AG09309 (cell line): ENCODE data around the gene IGFL2.
"Not testable (repeated sequence)": the region's sequence is repeated elsewhere in the genome, so short reads cannot be mapped to it uniquely, and the experiment has no call there.

Experiments used
- DNase-seq: peaks from one replicate; pipeline ENCODE4 v3.0.0-alpha.2; 2010; ENCODE audit warnings: low read depth
- H3K4me3 ChIP-seq: 2 replicates; pipeline ENCODE4 v1.5.1; 2011; ENCODE audit warnings: mild to moderate bottlenecking, low read depth, low read length, moderate library complexity; ENCODE audit not compliant: control insufficient read depth
- TF ChIP-seq, protein P1 (sequence below): IDR thresholded peaks from 2 replicates; pipeline ENCODE4 v1.5.1; 2011; ENCODE audit warnings: mild to moderate bottlenecking, low read depth, low read length, inconsistent platforms; ENCODE audit not compliant: insufficient read depth, control insufficient read depth; ENCODE audit errors: missing control alignments

IGFL2 gene

DNA sequence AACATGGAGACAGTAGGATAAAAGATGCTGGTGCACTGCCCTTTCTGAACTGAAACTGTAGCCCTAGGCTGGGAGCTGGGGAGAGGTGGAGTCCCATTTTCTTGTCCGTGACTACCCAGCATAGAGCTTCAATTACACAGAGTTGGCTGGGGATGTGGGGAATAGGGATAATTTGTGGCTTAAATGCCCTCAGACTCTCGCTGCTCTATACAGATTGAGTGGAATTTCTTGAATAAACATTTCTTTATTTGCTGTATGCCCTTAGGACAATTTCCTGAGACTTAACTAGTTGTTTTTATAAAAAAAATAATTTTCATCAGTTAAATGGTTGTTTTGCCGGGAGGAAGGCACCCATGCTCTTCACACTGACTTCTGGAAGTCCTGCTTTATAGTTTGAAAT, 7.2 kb downstream of the IGFL2 start:
- no peak for DNase-seq
- no peak overlapping the region for H3K4me3 ChIP-seq
- TF ChIP-seq, protein P1, sequence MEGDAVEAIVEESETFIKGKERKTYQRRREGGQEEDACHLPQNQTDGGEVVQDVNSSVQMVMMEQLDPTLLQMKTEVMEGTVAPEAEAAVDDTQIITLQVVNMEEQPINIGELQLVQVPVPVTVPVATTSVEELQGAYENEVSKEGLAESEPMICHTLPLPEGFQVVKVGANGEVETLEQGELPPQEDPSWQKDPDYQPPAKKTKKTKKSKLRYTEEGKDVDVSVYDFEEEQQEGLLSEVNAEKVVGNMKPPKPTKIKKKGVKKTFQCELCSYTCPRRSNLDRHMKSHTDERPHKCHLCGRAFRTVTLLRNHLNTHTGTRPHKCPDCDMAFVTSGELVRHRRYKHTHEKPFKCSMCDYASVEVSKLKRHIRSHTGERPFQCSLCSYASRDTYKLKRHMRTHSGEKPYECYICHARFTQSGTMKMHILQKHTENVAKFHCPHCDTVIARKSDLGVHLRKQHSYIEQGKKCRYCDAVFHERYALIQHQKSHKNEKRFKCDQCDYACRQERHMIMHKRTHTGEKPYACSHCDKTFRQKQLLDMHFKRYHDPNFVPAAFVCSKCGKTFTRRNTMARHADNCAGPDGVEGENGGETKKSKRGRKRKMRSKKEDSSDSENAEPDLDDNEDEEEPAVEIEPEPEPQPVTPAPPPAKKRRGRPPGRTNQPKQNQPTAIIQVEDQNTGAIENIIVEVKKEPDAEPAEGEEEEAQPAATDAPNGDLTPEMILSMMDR: no peak

GRCh38 chr19:46159418-46160232, 11.6 kb downstream of the IGFL2 start:
- TF ChIP-seq, protein P1: no peak
- no peak for DNase-seq
- no peak overlapping the region for H3K4me3 ChIP-seq

DNA sequence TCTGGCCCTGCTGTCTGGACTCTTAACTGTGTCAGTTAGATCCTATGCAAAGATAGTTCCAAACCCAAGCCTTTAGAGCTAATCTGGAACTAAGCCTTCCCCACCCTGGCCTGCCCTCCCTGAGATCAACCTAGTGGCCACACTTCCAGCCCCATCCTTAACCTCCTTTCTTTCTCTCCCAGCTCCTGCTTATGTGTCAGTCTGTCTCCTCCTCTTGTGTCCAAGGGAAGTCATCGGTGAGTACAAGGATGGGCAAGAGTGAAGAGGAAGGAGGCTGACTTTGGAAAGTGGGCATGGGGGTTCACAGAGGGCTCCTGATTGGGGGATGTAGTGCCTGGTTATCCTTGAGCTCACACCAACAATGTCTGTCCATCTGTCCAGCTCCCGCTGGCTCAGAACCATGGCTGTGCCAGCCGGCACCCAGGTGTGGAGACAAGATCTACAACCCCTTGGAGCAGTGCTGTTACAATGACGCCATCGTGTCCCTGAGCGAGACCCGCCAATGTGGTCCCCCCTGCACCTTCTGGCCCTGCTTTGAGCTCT, 12.3 kb downstream of the IGFL2 start:
- TF ChIP-seq, protein P1: no peak
- H3K4me3 ChIP-seq: no peak overlapping the region
- no peak for DNase-seq

- H3K4me3 ChIP-seq, DNase-seq: not testable (repeated sequence)
Measured at GRCh38 chr19:46161642-46162257, 13.7 kb downstream of the IGFL2 start.

DNA sequence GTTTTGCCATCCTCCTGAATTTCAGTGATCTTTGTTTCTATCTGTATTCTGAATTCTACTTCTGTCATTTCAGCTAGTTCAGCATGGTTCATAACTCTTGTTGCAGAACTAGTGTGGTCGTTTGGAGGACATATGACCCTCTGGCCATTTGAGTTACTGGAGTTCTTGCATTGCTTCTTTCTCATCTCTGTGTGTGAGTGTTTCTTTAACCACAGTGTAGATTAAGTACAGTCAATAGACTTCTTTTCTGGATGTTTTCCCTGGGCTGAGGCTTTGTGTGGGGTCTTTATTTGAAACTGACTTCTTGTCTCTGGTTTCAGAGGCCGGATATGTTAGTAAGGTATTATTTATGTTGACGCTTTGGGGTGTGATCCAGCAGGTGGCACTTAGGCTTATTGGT, 14.7 kb downstream of the IGFL2 start:
- H3K4me3 ChIP-seq: no peak overlapping the region
- no peak for DNase-seq
- TF ChIP-seq, protein P1: no peak

GRCh38 chr19:46173886-46174480, 25.9 kb downstream of the IGFL2 start:
- no peak overlapping the region for H3K4me3 ChIP-seq
- TF ChIP-seq, protein P1: no peak
- no peak for DNase-seq

DNA sequence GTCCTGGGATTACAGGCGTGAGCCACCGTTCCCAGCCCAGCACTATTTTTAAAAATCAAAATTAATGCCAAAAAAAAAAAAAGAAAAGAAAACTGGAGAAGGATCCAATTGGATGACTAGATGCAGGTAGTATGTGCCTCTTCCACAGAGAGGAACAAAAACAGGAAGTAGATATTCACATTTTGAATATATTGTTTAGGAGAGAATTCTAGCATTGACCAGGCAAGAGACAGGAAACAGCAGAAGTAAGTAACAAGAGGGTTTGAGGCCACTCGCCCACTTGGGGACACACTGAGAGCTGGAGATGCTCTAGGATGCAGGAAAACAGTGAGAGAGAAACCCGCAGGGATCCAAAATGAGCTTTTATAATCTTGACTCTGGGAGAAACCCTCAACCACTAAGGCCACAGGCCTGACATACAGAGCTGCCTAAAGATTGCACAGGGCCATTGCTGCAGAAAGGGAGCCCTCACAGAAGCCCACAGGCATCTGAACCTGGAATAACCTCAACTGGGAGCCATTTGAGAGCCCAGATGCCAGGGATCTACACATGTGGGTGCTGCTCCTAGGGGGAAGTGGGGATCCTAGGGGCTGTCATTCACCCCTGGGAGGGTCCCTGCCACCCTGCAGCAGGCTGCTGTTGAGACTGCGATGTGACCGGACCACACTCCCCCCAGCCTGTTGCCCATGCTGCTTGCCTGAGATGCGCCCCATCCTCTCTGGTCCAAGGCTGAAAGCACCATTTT, 28.2 kb downstream of the IGFL2 start:
- DNase-seq: no peak
- no peak overlapping the region for H3K4me3 ChIP-seq
- TF ChIP-seq, protein P1: no peak
